Measurements from ENCODE around the gene MPZL2. TPM values are rescaled to one million over a fixed set of nuclear protein-coding genes. Genes with fewer than 3 reads are reported as not detected.
"Not testable (repeated sequence)": the region's sequence is repeated elsewhere in the genome, so short reads cannot be mapped to it uniquely, and the experiment has no call there.

MPZL2 gene
- total RNA-seq, 1 donor from 2014 or later = 0.95 TPM

- no peaks in the 10 kb centered on the region for H3K9me3 ChIP-seq (ENCODE audit: insufficient read depth, low read depth, low read length)
Measured at GRCh38 chr11:118310271-118310670, 46.2 kb upstream of the MPZL2 start.

GRCh38 chr11:118308995-118309528 lies 45.0 kb upstream of the MPZL2 start:
- not testable (repeated sequence) for H3K4me3 Mint-ChIP-seq (ENCODE audit: unreplicated experiment); FAIRE-seq; H3K9ac ChIP-seq (ENCODE audit: low read length); DNase-seq (ENCODE audit: low read depth); H3K36me3 Mint-ChIP-seq (ENCODE audit: low read depth, unreplicated experiment); H3K27ac ChIP-seq (ENCODE audit: low read depth, low read length); H3K79me2 ChIP-seq (ENCODE audit: insufficient read depth, low read length); H3K9me3 ChIP-seq (ENCODE audit: insufficient read depth, low read depth, low read length); H2AFZ ChIP-seq (ENCODE audit: low read depth, low read length); H3K9me3 Mint-ChIP-seq (ENCODE audit: unreplicated experiment); H3K36me3 ChIP-seq (ENCODE audit: insufficient read depth, low read length); H3K27ac Mint-ChIP-seq (ENCODE audit: unreplicated experiment); H3K4me3 ChIP-seq (ENCODE audit: insufficient read depth, low read depth, low read length); H3K4me2 ChIP-seq (ENCODE audit: low read length); H3K4me1 ChIP-seq (ENCODE audit: insufficient read depth, low read length); H3K4me1 Mint-ChIP-seq (ENCODE audit: low read depth, unreplicated experiment); H4K20me1 ChIP-seq (ENCODE audit: insufficient read depth, low read length)
- peaks cover 19% of the 10 kb centered on the region for H3K27me3 ChIP-seq (ENCODE audit: insufficient read depth, low read length)
- peaks cover 27% of the 10 kb centered on the region for H3K27me3 Mint-ChIP-seq (ENCODE audit: low read depth, unreplicated experiment)

More at GRCh38 chr11:118310271-118310670, 46.2 kb upstream of the MPZL2 start:
- Histone ChIP-seq H3K4me1 (ENCODE audit: insufficient read depth, low read length) (no peaks in the 10 kb centered on the region), H3K4me3 (ENCODE audit: insufficient read depth, low read depth, low read length) (no peak overlapping the region), H2AFZ (ENCODE audit: low read depth, low read length) (no peak overlapping the region), H3K9ac (ENCODE audit: low read length) (no peak overlapping the region), H3K79me2 (ENCODE audit: insufficient read depth, low read length) (no peaks in the 10 kb centered on the region), H4K20me1 (ENCODE audit: insufficient read depth, low read length) (no peaks in the 10 kb centered on the region), H3K36me3 (ENCODE audit: insufficient read depth, low read length) (no peaks in the 10 kb centered on the region), H3K4me2 (ENCODE audit: low read length) (no peak overlapping the region), H3K27me3 (ENCODE audit: insufficient read depth, low read length) (peaks cover 25% of the 10 kb centered on the region), H3K27ac (ENCODE audit: low read depth, low read length) (no peak overlapping the region)
- peaks cover 2% of the 10 kb centered on the region for H3K9me3 Mint-ChIP-seq (ENCODE audit: unreplicated experiment)
- peaks cover 6% of the 10 kb centered on the region for H3K4me1 Mint-ChIP-seq (ENCODE audit: low read depth, unreplicated experiment)
- DNase-seq (ENCODE audit: low read depth) = no peak
- no peak overlapping the region for H3K4me3 Mint-ChIP-seq (ENCODE audit: unreplicated experiment)
- TF ChIP-seq EZH2 (IDR thresholded peaks at IDR 0.05; ENCODE audit: insufficient read depth, low read length) (no peak), CTCF (IDR thresholded peaks at IDR 0.05; ENCODE audit: insufficient read depth, low read depth, low read length) (no peak)
- no peak overlapping the region for H3K27ac Mint-ChIP-seq (ENCODE audit: unreplicated experiment)
- H3K27me3 Mint-ChIP-seq (ENCODE audit: low read depth, unreplicated experiment) = peaks cover 33% of the 10 kb centered on the region
- no peaks in the 10 kb centered on the region for H3K36me3 Mint-ChIP-seq (ENCODE audit: low read depth, unreplicated experiment)
- no peak for FAIRE-seq

GRCh38 chr11:118306556-118306955 lies 42.5 kb upstream of the MPZL2 start:
- H3K4me3 Mint-ChIP-seq (ENCODE audit: unreplicated experiment) = no peak overlapping the region
- FAIRE-seq (no peak), DNase-seq (ENCODE audit: low read depth) (no peak)
- H2AFZ ChIP-seq (ENCODE audit: low read depth, low read length) = no peak overlapping the region
- peaks cover 23% of the 10 kb centered on the region for H3K27me3 Mint-ChIP-seq (ENCODE audit: low read depth, unreplicated experiment)
- no peaks in the 10 kb centered on the region for H3K9me3 Mint-ChIP-seq (ENCODE audit: unreplicated experiment)
- H3K9ac ChIP-seq (ENCODE audit: low read length) = no peak overlapping the region
- H3K4me3 ChIP-seq (ENCODE audit: insufficient read depth, low read depth, low read length) = no peak overlapping the region
- H3K27ac Mint-ChIP-seq (ENCODE audit: unreplicated experiment) = no peak overlapping the region
- H3K36me3 ChIP-seq (ENCODE audit: insufficient read depth, low read length) = no peaks in the 10 kb centered on the region
- no peak overlapping the region for H3K27ac ChIP-seq (ENCODE audit: low read depth, low read length)
- no peaks in the 10 kb centered on the region for H3K9me3 ChIP-seq (ENCODE audit: insufficient read depth, low read depth, low read length)
- no peaks in the 10 kb centered on the region for H3K36me3 Mint-ChIP-seq (ENCODE audit: low read depth, unreplicated experiment)
- H3K79me2 ChIP-seq (ENCODE audit: insufficient read depth, low read length) = no peaks in the 10 kb centered on the region
- TF ChIP-seq EZH2 (IDR thresholded peaks at IDR 0.05; ENCODE audit: insufficient read depth, low read length) (no peak), CTCF (IDR thresholded peaks at IDR 0.05; ENCODE audit: insufficient read depth, low read depth, low read length) (no peak)
- H3K4me2 ChIP-seq (ENCODE audit: low read length) = no peak overlapping the region
- no peaks in the 10 kb centered on the region for H4K20me1 ChIP-seq (ENCODE audit: insufficient read depth, low read length)
- H3K27me3 ChIP-seq (ENCODE audit: insufficient read depth, low read length) = peaks cover 4% of the 10 kb centered on the region
- H3K4me1 Mint-ChIP-seq (ENCODE audit: low read depth, unreplicated experiment) = peaks cover 6% of the 10 kb centered on the region
- no peaks in the 10 kb centered on the region for H3K4me1 ChIP-seq (ENCODE audit: insufficient read depth, low read length)
